ENCODE data around the gene ZNF662.

ZNF662 gene

DNA sequence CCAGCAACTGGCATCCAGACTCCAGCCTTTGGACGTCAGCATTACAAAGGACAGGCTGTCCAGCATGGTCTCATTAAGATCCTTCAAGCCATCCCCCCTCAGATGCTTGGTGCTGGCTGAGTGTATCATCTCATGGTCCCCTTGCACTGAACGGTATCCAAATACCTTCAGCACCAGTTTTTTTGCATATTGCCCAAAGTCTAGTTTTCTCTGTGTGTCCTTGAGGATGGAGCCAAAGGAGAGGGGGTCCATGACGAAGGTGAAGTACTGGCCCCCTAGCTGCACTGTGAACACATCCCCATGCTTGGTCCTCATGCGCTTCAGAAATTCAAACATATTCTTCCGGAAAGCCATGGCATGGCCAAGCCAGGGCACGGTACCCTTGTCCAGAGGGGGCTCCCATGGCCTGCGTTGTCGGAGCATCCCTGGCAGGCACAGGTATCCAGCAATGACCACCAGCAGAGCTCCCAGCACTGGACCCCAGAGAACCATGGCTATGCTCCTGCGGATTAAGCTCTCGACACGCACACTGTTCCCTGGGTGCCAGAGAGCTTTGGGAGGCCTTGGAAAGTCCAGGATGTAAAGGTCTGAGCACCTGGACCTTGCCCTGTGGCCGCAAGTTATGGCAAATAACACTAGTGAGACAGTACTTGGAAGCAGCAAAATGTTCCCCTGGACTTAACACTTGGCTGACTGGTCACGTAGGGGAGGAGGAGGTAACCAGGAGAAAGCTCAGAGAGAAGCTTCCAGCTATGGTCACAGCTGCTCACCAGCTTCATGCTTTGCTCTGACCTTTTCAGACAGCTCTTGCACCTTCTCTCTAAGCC lies 30.4 kb upstream of the ZNF662 start, which contains the start of gene CYP8B1:
Gene CYP8B1 (minus strand): TSS at position 555 of the 827 bp plus-strand sequence. CDS start 63 bp downstream, at position 492.
- Histone ChIP-seq H4K20me1 (ENCODE audit: insufficient read depth, low read length) (no peaks in the 10 kb centered on the region), H3K4me3 (ENCODE audit: low read length) (no peak within 1 kb of the TSS), H3K9me3 (replicated peaks; ENCODE audit: insufficient read depth, low read length) (no peaks in the 10 kb centered on the region), H3K9ac (ENCODE audit: low read length) (no peak within 1 kb of the TSS), H3K27me3 (replicated peaks; ENCODE audit: insufficient read depth, low read length) (no peaks in the 10 kb centered on the region), H3K9me2 (replicated peaks; ENCODE audit: insufficient read depth, low read length) (no peaks in the 10 kb centered on the region), H3K79me2 (ENCODE audit: low read length) (no peaks in the 10 kb centered on the region), H3K27ac (ENCODE audit: low read length) (no peak within 1 kb of the TSS), H3F3A (ENCODE audit: insufficient read depth, low read length) (no peaks in the 10 kb centered on the region), H3K4me1 (ENCODE audit: low read length) (no peaks in the 10 kb centered on the region), H3K36me3 (replicated peaks; ENCODE audit: insufficient read depth, low read length) (no peaks in the 10 kb centered on the region), H2AFZ (ENCODE audit: low read length) (no peak within 1 kb of the TSS), H3K4me2 (ENCODE audit: low read depth, low read length) (no peak within 1 kb of the TSS)
- no peak for TF ChIP-seq EZH2phosphoT487 (IDR thresholded peaks at IDR 0.05; ENCODE audit: low read length)
- TF ChIP-seq EZH2 (optimal IDR thresholded peaks at IDR 0.05; ENCODE audit: low read depth, low read length) = no peak
- TF ChIP-seq, protein P1, sequence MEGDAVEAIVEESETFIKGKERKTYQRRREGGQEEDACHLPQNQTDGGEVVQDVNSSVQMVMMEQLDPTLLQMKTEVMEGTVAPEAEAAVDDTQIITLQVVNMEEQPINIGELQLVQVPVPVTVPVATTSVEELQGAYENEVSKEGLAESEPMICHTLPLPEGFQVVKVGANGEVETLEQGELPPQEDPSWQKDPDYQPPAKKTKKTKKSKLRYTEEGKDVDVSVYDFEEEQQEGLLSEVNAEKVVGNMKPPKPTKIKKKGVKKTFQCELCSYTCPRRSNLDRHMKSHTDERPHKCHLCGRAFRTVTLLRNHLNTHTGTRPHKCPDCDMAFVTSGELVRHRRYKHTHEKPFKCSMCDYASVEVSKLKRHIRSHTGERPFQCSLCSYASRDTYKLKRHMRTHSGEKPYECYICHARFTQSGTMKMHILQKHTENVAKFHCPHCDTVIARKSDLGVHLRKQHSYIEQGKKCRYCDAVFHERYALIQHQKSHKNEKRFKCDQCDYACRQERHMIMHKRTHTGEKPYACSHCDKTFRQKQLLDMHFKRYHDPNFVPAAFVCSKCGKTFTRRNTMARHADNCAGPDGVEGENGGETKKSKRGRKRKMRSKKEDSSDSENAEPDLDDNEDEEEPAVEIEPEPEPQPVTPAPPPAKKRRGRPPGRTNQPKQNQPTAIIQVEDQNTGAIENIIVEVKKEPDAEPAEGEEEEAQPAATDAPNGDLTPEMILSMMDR (IDR thresholded peaks at IDR 0.05; ENCODE audit: low read length) = no peak
- DNase-seq = no peak

DNA sequence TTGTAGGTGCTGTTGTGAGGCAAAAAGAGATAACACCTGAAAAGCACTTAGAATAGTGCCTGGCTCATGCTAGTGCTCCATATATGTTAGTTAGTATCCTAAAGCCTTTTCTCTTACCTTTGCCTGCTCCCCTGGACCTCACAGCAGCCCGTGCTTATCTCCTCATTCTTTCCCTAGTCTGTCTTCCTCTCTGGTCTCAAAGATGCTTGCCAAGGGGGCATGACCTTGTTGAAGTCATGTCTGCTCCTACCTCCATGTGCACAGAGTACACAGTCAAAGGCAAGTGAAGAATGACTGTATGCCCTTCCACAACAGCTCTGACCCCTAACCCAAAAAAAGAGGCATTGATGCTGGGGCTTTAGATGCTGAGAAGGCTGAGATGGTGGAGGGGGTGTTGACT lies 29.5 kb upstream of the ZNF662 start:
- H3K27me3 ChIP-seq (replicated peaks; ENCODE audit: insufficient read depth, low read length) = no peaks in the 10 kb centered on the region
- no peak overlapping the region for H3K4me2 ChIP-seq (ENCODE audit: low read depth, low read length)
- no peak overlapping the region for H3K27ac ChIP-seq (ENCODE audit: low read length)
- no peaks in the 10 kb centered on the region for H4K20me1 ChIP-seq (ENCODE audit: insufficient read depth, low read length)
- H3F3A ChIP-seq (ENCODE audit: insufficient read depth, low read length) = no peaks in the 10 kb centered on the region
- H2AFZ ChIP-seq (ENCODE audit: low read length) = no peak overlapping the region
- H3K79me2 ChIP-seq (ENCODE audit: low read length) = no peaks in the 10 kb centered on the region
- DNase-seq = no peak
- H3K9ac ChIP-seq (ENCODE audit: low read length) = no peak overlapping the region
- no peaks in the 10 kb centered on the region for H3K9me2 ChIP-seq (replicated peaks; ENCODE audit: insufficient read depth, low read length)
- no peak overlapping the region for H3K4me3 ChIP-seq (ENCODE audit: low read length)
- H3K4me1 ChIP-seq (ENCODE audit: low read length) = no peaks in the 10 kb centered on the region
- H3K9me3 ChIP-seq (replicated peaks; ENCODE audit: insufficient read depth, low read length) = no peaks in the 10 kb centered on the region
- H3K36me3 ChIP-seq (replicated peaks; ENCODE audit: insufficient read depth, low read length) = no peaks in the 10 kb centered on the region
- TF ChIP-seq EZH2 (optimal IDR thresholded peaks at IDR 0.05; ENCODE audit: low read depth, low read length) (no peak), EZH2phosphoT487 (IDR thresholded peaks at IDR 0.05; ENCODE audit: low read length) (no peak)
- TF ChIP-seq, protein P1 (IDR thresholded peaks at IDR 0.05; ENCODE audit: low read length) = no peak

DNA sequence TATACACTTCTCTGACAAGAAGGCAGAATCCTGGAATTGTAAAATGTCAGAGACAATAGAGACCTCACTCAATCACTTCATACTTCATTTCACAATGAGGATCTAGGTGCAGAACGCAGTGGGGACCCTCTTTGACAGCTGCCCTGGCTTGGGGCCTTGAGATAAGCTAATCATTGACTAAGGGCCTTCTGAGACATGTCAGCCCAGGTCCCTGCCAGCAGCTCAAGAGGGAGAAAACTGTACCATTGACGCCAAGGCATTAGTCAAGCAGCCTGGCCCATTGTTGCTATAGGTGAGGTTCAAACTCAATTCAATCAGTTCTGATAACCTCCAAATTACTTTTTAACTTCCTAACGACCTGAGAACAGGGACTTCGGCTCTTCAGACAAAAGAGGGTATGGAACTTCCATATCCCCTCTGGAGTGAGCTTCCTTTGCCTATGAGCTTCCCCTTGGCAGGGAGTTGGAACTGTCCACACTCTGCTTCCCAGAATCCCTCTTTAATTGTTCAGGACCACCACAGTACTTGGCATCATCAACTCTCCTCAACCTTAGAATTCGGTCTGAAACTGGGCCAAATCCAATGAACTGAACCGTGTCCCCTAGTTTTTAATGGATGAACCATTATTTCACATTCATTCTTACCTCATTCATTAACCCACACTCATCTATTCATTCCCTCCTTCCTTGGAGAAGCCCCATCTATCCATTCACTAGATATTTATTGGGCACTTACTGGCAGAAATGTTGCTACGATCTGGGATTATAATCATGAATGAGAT lies 28.8 kb upstream of the ZNF662 start:
- H3F3A ChIP-seq (ENCODE audit: insufficient read depth, low read length) = no peaks in the 10 kb centered on the region
- H3K4me3 ChIP-seq (ENCODE audit: low read length) = no peak overlapping the region
- H3K9me2 ChIP-seq (replicated peaks; ENCODE audit: insufficient read depth, low read length) = no peaks in the 10 kb centered on the region
- no peak overlapping the region for H3K27ac ChIP-seq (ENCODE audit: low read length)
- H3K9me3 ChIP-seq (replicated peaks; ENCODE audit: insufficient read depth, low read length) = no peaks in the 10 kb centered on the region
- H3K27me3 ChIP-seq (replicated peaks; ENCODE audit: insufficient read depth, low read length) = no peaks in the 10 kb centered on the region
- no peak overlapping the region for H3K4me2 ChIP-seq (ENCODE audit: low read depth, low read length)
- H3K4me1 ChIP-seq (ENCODE audit: low read length) = no peaks in the 10 kb centered on the region
- H4K20me1 ChIP-seq (ENCODE audit: insufficient read depth, low read length) = no peaks in the 10 kb centered on the region
- TF ChIP-seq EZH2phosphoT487 (IDR thresholded peaks at IDR 0.05; ENCODE audit: low read length) = no peak
- no peak for TF ChIP-seq EZH2 (optimal IDR thresholded peaks at IDR 0.05; ENCODE audit: low read depth, low read length)
- TF ChIP-seq, protein P1 (IDR thresholded peaks at IDR 0.05; ENCODE audit: low read length) = no peak
- H3K9ac ChIP-seq (ENCODE audit: low read length) = no peak overlapping the region
- H2AFZ ChIP-seq (ENCODE audit: low read length) = no peak overlapping the region
- H3K36me3 ChIP-seq (replicated peaks; ENCODE audit: insufficient read depth, low read length) = no peaks in the 10 kb centered on the region
- no peaks in the 10 kb centered on the region for H3K79me2 ChIP-seq (ENCODE audit: low read length)
- no peak for DNase-seq
